GM12873 (cell line): ENCODE data around the gene ACOXL.

ENCODE experiments used
- TF ChIP-seq, protein P1 (sequence below): IDR thresholded peaks from 2 replicates; pipeline ENCODE4 v1.5.1; 2012; ENCODE audit warnings: low read depth, mild to moderate bottlenecking, moderate library complexity, low read length, control low read depth; ENCODE audit not compliant: insufficient read depth; ENCODE audit errors: missing control alignments

ACOXL gene

GRCh38 chr2:110727923-110728322 lies 4.5 kb upstream of the ACOXL start:
- TF ChIP-seq, protein P1, sequence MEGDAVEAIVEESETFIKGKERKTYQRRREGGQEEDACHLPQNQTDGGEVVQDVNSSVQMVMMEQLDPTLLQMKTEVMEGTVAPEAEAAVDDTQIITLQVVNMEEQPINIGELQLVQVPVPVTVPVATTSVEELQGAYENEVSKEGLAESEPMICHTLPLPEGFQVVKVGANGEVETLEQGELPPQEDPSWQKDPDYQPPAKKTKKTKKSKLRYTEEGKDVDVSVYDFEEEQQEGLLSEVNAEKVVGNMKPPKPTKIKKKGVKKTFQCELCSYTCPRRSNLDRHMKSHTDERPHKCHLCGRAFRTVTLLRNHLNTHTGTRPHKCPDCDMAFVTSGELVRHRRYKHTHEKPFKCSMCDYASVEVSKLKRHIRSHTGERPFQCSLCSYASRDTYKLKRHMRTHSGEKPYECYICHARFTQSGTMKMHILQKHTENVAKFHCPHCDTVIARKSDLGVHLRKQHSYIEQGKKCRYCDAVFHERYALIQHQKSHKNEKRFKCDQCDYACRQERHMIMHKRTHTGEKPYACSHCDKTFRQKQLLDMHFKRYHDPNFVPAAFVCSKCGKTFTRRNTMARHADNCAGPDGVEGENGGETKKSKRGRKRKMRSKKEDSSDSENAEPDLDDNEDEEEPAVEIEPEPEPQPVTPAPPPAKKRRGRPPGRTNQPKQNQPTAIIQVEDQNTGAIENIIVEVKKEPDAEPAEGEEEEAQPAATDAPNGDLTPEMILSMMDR = no peak

GRCh38 chr2:110729106-110729505 lies 3.3 kb upstream of the ACOXL start:
- TF ChIP-seq, protein P1 = no peak

DNA sequence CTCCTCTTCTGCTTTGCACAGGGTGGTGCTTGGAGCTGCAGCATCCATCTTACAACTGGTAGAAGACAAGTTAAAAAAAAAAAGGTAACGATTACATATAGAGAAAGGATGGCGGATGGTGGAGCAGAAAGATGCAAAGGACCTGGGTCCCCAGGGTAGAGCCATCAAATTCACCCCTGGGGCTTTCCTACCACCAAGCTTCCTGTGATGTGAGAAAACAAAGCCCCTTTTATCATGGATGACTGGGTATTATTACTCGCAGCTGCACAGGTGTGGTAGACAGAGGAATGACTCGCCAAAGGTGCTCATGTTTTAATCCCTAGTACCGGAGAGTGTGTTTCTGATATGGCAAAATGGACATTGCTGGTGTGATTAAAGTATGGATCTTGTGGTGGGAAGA lies 1.3 kb upstream of the ACOXL start:
- TF ChIP-seq, protein P1 = no peak

- TF ChIP-seq, protein P1 = no peak
These were observed 3.0 kb downstream of the ACOXL start for GRCh38 chr2:110735366-110735765.

DNA sequence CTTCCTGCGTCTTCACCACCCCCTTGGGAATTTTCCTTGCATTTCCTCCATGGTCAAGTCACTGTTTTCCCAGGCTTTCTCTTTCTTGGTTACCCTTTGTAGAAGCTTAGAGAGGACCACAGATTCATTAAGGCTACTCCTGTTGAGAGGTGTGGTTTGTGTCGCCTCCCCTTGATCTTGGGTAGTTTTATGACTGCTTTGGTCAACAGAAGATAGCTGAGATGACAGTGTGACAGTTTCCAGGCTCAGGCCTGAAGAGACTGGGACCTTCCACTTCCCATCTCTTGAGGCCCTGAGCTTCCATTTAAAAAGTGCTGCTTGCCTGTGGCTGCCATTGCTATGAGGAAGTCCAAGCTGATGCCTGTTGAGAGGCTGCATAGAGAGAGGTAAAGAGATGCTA lies 5.4 kb downstream of the ACOXL start:
- TF ChIP-seq, protein P1 = no peak

DNA sequence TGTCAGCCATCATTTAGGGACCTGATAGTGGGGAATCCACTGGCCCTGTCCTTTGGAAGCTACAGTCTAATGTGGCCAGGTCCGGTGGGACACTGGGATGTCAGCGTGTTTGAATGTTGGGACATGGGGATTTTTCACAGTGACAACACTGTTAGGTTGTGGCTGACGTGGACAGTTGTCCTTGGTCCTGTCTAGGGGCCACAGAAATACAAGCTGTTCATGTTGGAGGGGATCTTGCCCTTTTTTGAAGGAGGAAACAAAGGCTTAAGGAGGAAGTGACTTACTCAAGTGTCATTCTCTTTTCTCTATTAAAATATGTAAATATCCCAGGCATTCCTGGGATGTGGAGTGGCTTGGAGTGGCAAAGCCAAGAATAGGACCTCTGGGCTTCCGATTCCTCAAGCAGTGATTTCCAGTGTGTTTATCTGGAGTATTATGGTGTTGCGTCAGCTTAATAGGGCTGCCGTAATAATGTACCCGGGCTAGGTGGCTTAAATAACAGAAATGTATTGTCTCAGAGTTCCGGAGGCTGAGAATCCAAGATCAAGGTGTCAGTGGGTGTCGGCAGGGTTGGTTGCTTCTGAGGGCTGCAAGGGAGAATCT lies 8.5 kb downstream of the ACOXL start:
- TF ChIP-seq, protein P1 = no peak

DNA sequence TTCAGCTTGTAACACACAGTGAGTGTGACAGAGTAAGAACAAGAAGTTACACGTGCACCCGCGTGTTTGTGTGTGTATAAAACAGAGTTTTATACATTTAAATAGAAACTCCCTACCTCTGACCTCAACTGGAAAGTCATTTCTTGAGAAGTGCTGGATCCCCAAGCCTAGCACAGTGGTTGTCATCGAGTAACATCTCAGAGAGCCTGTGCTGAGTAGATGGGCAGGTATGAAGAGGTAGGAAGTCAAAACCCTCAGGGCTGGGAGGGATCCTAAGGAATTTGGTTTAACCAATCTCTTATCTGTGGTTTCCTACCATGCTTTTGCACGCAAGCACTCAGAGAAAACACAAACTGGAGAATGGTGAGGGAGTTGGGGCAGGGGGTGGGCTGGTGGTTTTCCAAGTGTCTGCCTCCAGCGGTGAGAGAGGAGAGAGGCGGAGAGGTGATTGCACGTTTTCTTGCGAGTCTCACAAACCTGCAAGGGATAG lies 9.2 kb downstream of the ACOXL start:
- TF ChIP-seq, protein P1 = no peak
